Nephron (organoid): Measurements from ENCODE around the gene MYCBPAP.

Source experiments
- H3K27ac Mint-ChIP-seq, 3 experiments: 2 replicates each; pipeline ENCODE4 v1.8.0; 2020; ENCODE audit warnings: mixed read lengths in 3 of 3, mild to moderate bottlenecking in 2 of 3, moderate library complexity in 1 of 3
- H3K27me3 Mint-ChIP-seq: 2 replicates; pipeline ENCODE4 v1.8.0; 2021; ENCODE audit warnings: low read depth, mild to moderate bottlenecking, moderate library complexity, mixed read lengths
- H3K36me3 Mint-ChIP-seq: 2 replicates; pipeline ENCODE4 v1.8.0; 2020; ENCODE audit warnings: low read depth, mixed read lengths
- H3K4me1 Mint-ChIP-seq: 2 replicates; pipeline ENCODE4 v1.8.0; 2020; ENCODE audit warnings: mixed read lengths
- H3K4me3 Mint-ChIP-seq, 3 experiments: 2 replicates each; pipeline ENCODE4 v1.8.0; 2020; ENCODE audit warnings: mild to moderate bottlenecking in 3 of 3, mixed read lengths in 3 of 3, moderate library complexity in 2 of 3
- H3K9me3 Mint-ChIP-seq: 2 replicates; pipeline ENCODE4 v1.8.0; 2020; ENCODE audit warnings: mixed read lengths
- CTCF ChIP-seq, 3 experiments: fragments of 200-600 bp; sonication (generic); IDR thresholded peaks; one replicate each; pipeline ENCODE4 v1.5.0; 2021; ENCODE audit warnings: antibody characterized with exemption in 3 of 3; ENCODE audit not compliant: unreplicated experiment in 3 of 3

The MYCBPAP gene

GRCh38 chr17:50507871-50508572 lies at the start of gene MYCBPAP:
MYCBPAP (plus strand) TSS chr17:50508439; CDS start chr17:50508675, 236 bp downstream.
- TF ChIP-seq CTCF (IDR thresholded peaks at IDR 0.05; ENCODE audit: unreplicated experiment in 3 of 3): peak in 1 of 3 experiments; percentile 15
- Mint-ChIP-seq H3K27ac (peak within 1 kb of the TSS; percentile 90 to 96 (median 92)), H3K4me3 (peak within 1 kb of the TSS; percentile 86 to 91 (median 89)), H3K4me1 (peaks cover 34% of the 10 kb centered on the region), H3K36me3 (no peaks in the 10 kb centered on the region), H3K27me3 (peaks cover 10% of the 10 kb centered on the region), H3K9me3 (no peaks in the 10 kb centered on the region)

- Mint-ChIP-seq H3K36me3 (peaks cover 3% of the 10 kb centered on the region), H3K27ac (no peak overlapping the region), H3K4me3 (no peak overlapping the region), H3K9me3 (no peaks in the 10 kb centered on the region), H3K27me3 (no peaks in the 10 kb centered on the region), H3K4me1 (no peaks in the 10 kb centered on the region)
- TF ChIP-seq CTCF (IDR thresholded peaks at IDR 0.05; ENCODE audit: unreplicated experiment in 3 of 3): no peak
These were observed 49.2 kb upstream of the MYCBPAP start for GRCh38 chr17:50458701-50459676.

- Mint-ChIP-seq H3K4me3 (no peak overlapping the region), H3K27me3 (peaks cover under 1% of the 10 kb centered on the region), H3K36me3 (peaks cover 3% of the 10 kb centered on the region), H3K27ac (no peak overlapping the region), H3K9me3 (no peaks in the 10 kb centered on the region), H3K4me1 (no peaks in the 10 kb centered on the region)
- no peak for TF ChIP-seq CTCF (IDR thresholded peaks at IDR 0.05; ENCODE audit: unreplicated experiment in 3 of 3)
These were observed 48.5 kb upstream of the MYCBPAP start for GRCh38 chr17:50459756-50460155.

- H3K27me3 Mint-ChIP-seq: peaks cover 5% of the 10 kb centered on the region
- no peaks in the 10 kb centered on the region for H3K9me3 Mint-ChIP-seq
- H3K36me3 Mint-ChIP-seq: peaks cover 8% of the 10 kb centered on the region
- H3K4me3 Mint-ChIP-seq: no peak overlapping the region
- H3K4me1 Mint-ChIP-seq: no peaks in the 10 kb centered on the region
- H3K27ac Mint-ChIP-seq: no peak overlapping the region
- TF ChIP-seq CTCF (IDR thresholded peaks at IDR 0.05; ENCODE audit: unreplicated experiment in 3 of 3): no peak
These were observed 47.3 kb upstream of the MYCBPAP start for GRCh38 chr17:50460831-50461526.

GRCh38 chr17:50461550-50462132 lies 46.6 kb upstream of the MYCBPAP start:
- H3K27ac Mint-ChIP-seq: no peak overlapping the region
- H3K27me3 Mint-ChIP-seq: peaks cover 11% of the 10 kb centered on the region
- no peaks in the 10 kb centered on the region for H3K4me1 Mint-ChIP-seq
- no peaks in the 10 kb centered on the region for H3K9me3 Mint-ChIP-seq
- no peak for TF ChIP-seq CTCF (IDR thresholded peaks at IDR 0.05; ENCODE audit: unreplicated experiment in 3 of 3)
- H3K36me3 Mint-ChIP-seq: peaks cover 8% of the 10 kb centered on the region
- no peak overlapping the region for H3K4me3 Mint-ChIP-seq
